Measurements from ENCODE around the gene DSC2.

DNA sequence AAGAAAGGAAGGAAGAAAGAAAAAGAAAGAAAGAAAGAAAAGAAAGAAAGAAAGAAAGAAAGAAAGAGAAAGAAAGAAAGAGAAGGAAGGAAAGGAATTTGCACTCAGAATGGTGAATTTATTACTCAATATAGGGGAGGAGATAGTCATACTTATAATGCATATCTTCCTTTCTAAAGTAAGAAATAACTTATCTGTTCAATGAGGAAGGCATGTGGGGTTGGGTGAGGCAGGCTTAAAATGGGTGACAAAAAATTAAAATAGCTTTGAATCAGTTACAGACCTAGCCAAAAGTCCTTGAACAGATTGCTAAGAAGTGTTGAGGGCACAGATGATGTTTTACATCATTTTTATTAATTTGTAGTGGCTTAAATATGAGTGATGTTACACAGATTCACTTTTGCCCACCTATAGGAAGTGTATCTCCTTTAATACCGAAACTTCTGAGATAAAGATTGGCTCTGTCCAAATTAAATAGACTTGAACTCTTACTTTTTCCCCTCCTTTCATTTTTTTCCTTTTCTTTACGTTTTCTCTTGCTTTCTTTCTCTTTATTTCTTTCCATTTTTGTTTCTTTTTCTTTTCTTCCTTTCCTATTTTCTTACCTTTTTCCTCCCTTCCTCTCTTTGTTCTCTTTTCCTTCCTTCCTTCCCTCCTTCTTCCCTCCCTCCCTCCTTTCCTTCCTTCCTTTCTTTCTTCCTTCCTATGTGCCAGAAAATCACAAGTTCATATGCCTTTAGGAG lies 14.8 kb upstream of the DSC2 start:
- TF ChIP-seq CTCF (conservative IDR thresholded peaks at IDR 0.05; ENCODE audit: low read length) (no peak), EZH2phosphoT487 (IDR thresholded peaks at IDR 0.05; ENCODE audit: borderline replicate concordance, low read depth, low read length) (no peak)

Data from OCI-LY7 (cell line).